PFSK-1 (cell line): Measurements from ENCODE around the gene MEX3A.

Source experiments
- POLR2AphosphoS5 ChIP-seq: IDR thresholded peaks from 2 replicates; pipeline ENCODE4 v1.6.1; 2012; ENCODE audit warnings: low read depth, mild to moderate bottlenecking, control low read depth, low read length, moderate library complexity
- TAF1 ChIP-seq: IDR thresholded peaks from 2 replicates; pipeline ENCODE4 v1.6.1; 2012; ENCODE audit warnings: low read length, control low read depth, borderline replicate concordance; ENCODE audit not compliant: insufficient read depth

GRCh38 chr1:156111355-156111962 is 29.2 kb upstream of the MEX3A start:
- TF ChIP-seq POLR2AphosphoS5 (no peak), TAF1 (no peak)
